Measurements from ENCODE around the gene PNMA8C. TPM values are rescaled to one million over a fixed set of nuclear protein-coding genes. Genes with fewer than 3 reads are reported as not detected.

PNMA8C gene
- total RNA-seq, result not detected in 2 replicates

DNA sequence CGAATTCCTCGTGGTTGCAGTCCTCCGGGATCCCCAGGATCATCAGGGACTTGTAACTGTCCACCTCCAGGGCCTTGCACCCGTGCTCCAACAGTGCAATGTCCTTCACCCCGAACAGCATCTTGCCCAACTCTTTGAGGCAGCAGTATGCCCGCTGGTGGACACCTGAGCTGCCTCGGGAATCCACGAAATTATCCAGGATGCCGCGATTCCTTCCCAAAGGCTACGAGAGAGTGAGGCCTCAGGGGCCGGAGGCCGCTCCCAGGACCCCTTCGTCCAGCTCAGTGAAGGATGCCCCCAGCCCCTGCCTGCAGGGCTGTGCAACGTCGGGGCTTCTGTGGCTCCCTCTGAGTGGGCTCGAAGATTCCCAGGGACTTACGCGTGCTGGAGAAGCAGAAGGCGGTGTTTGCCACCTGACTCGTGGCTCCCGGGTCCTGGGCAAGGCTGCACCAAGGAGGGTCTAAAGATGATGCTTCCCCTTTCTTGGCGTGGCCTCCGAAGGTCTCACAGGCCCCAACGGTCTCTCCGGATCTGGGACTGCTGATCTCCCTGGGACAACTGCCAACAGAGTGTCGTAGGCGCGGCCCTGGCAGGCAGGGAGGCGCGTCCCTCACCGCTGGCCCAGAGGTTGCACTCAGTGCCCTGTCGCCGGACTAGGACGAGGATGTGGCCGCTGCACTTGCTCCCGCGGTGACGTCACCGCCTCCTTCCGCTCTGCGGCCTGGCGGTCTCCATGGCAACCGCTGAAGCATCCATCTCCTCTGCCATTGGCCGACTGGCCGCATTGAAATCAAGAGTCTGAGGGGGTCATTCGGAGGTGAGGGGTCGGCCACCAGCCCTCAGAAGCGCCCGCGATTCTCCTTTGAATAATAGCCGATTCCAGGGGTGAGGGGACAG is at the start of gene PNMA8C:
PNMA8C (minus strand) TSS at position 698 of the 897 bp plus-strand sequence; CDS start at position 121, 577 bp downstream.

DNA sequence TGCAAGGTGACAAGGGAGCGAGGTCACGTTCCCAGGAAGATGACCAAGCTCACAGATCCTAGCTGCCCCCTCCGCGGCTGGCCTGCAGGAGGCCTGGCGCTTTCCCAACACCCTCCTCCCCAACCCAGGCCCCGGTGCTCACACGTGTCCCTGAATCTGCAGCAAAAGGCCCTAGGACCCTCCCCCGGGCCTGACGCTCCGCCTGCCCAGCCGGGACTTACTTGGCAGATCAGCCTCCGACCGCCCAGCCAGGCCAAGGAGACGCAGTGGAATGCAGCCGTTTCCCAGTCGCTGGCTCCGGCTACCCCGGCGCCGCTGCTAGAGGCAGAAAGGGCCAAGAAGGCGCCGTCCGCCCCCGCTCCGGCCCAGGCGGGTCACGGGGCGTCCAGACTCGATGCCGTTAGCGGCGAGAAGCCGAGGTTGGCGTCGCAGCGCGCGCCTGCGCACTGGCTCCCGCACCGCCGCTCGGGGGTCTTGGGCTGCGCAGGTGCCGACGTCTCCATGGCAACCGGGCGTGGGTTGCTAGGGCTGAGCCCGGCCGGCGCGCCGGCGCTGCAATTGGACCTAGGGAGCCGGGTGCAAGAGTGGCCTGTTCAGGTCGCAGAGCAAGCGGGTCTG is 42.5 kb upstream of the PNMA8C start, which contains the start of gene PNMA8A:
PNMA8A (minus strand) TSS at position 448 of the 618 bp plus-strand sequence. CDS start 528 bp downstream, outside the sequence.

DNA sequence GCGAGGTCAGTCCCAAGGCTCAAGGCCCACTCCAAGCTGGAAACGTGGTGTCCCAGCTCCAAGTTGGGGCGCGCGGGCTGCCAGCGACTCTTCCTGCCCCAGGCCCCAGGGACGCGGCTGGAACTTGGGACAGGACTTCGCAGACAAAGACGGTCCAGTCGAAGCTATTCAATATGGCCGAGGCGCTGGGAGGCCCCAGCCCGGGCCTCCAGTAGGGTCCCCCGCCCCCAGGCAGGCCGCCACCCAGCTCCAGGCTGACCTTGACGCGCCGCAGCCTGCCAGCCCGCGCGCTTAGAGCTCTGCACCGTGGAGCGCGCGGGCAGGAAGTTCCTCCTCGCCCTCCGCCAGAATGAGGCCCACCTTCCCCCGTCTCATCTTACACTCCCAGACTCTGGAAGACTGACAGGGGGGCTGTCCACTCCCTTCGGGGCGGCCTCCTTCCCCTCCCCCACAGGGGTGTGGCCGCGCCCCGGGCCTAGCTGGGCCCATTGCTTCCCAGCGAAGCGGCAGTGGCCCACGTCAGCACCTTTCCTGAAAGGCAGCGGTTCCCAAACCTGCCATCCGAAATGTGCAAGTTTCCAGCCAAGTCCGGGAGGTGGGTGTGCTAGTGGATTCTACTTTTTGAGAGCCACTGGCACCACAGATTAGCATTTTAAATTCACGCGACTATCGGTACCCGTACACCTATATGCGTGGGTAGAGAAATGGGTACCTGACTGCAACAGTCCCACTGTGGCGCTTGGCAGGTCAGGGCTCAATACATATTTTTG is 15.3 kb downstream of the PNMA8C start, which contains the start of gene CCDC8:
CCDC8 (minus strand) TSS at position 303 of the 770 bp plus-strand sequence. CDS start 754 bp downstream, outside the sequence.

Other genes starting within 250 kb of the PNMA8C start
- not detected in 2 replicates for gene IGFL1, start 199.2 kb downstream of the PNMA8C start, total RNA-seq
- gene HIF3A, start 131.9 kb downstream of the PNMA8C start, total RNA-seq, result 22.1 and 116 TPM in 2 replicates
- gene PPP5C, start 81.8 kb downstream of the PNMA8C start, total RNA-seq, result 51.8 and 65.7 TPM in 2 replicates
- gene CCDC8, start 15.4 kb downstream of the PNMA8C start, total RNA-seq, result 13.7 and 28.7 TPM in 2 replicates
- under 0.01 and 1.1 TPM in 2 replicates for gene PNMA8A, start 42.6 kb upstream of the PNMA8C start, total RNA-seq
- gene PNMA8B, start 66.9 kb upstream of the PNMA8C start, total RNA-seq, result 0.22 and 0.39 TPM in 2 replicates
- gene CALM3, start 172.4 kb upstream of the PNMA8C start, total RNA-seq, result 112 and 130 TPM in 2 replicates
- 0.22 TPM in 1 of 2 replicates, not detected in the other for gene PTGIR, start 196.2 kb upstream of the PNMA8C start, total RNA-seq
- not detected in 2 replicates for gene GNG8, start 207.3 kb upstream of the PNMA8C start, total RNA-seq
- gene DACT3, start 232.2 kb upstream of the PNMA8C start, total RNA-seq, result 0.39 TPM in 1 of 2 replicates, not detected in the other

All from placental epithelial cell (primary cell).